T-cell (primary cell): ENCODE data around the gene METTL5. TPM values are rescaled to one million over a fixed set of nuclear protein-coding genes. Genes with fewer than 3 reads are reported as not detected.
"Not testable (repeated sequence)": the region's sequence is repeated elsewhere in the genome, so short reads cannot be mapped to it uniquely, and the experiment has no call there.

ENCODE experiments used
- ATAC-seq, 4 experiments: fragments of 200-7000 bp in 3 of 4; fragments of 150-1000 bp in 1 of 4; cut with Tn5 transposase; replicated peaks in 1 of 4; 1 replicate in 3 of 4; 2 replicates in 1 of 4; pipeline ENCODE4 v1.10.0; 2021; ENCODE audit warnings: moderate library complexity in 3 of 4, mild to moderate bottlenecking in 2 of 4, moderate number of reproducible peaks in 1 of 4
- CTCF ChIA-PET, 2 donors: fragments of 300-600 bp; sonication (Branson Sonifier 250); formaldehyde crosslinking; loops; one replicate each; lab custom pipeline; 2022; ENCODE audit warnings: antibody characterized with exemption in 2 of 2; lab: Charles Lee
- POLR2A ChIA-PET, 2 donors: fragments of 300-600 bp; sonication (Branson Sonifier 250); formaldehyde crosslinking; loops; one replicate each; lab custom pipeline; 2022; ENCODE audit warnings: antibody characterized with exemption in 2 of 2; lab: Charles Lee
- DNase-seq, 35 experiments: peaks; one replicate each; pipeline versions ENCODE4 v3.0.0 to v3.0.0-alpha.2; 2013 to 2023
- H3K27ac ChIP-seq: one replicate; pipeline ENCODE4 v1.5.1; 2013; ENCODE audit warnings: low read length
- H3K27me3 ChIP-seq, 2 experiments: replicated peaks in 1 of 2; 1 replicate in 1 of 2; 2 replicates in 1 of 2; pipeline versions ENCODE4 v1.6.1 to v1.7.0; 2013; ENCODE audit warnings: low read length in 1 of 2, mixed read lengths in 1 of 2; ENCODE audit not compliant: control insufficient read depth in 2 of 2, insufficient read depth in 2 of 2; ENCODE audit errors: extremely low read depth in 1 of 2
- H3K36me3 ChIP-seq, 2 donors: 1 replicate in 1 of 2; 2 replicates in 1 of 2; pipeline versions ENCODE4 v1.6.1 to v1.7.0; 2013; ENCODE audit warnings: low read length in 1 of 2; ENCODE audit not compliant: control insufficient read depth in 2 of 2, insufficient read depth in 1 of 2; ENCODE audit errors: extremely low read depth in 1 of 2
- H3K4me1 ChIP-seq, 2 experiments: 1 replicate in 1 of 2; 2 replicates in 1 of 2; pipeline versions ENCODE4 v1.6.1 to v1.7.0; 2013; ENCODE audit warnings: low read length in 2 of 2, mixed read lengths in 1 of 2; ENCODE audit not compliant: insufficient read depth in 2 of 2, control insufficient read depth in 1 of 2; ENCODE audit errors: extremely low read depth in 1 of 2
- H3K4me3 ChIP-seq, 2 donors: 1 replicate in 1 of 2; 2 replicates in 1 of 2; pipeline versions ENCODE4 v1.5.1 to v1.7.0; 2013; ENCODE audit warnings: mild to moderate bottlenecking in 2 of 2, low read length in 1 of 2, moderate library complexity in 1 of 2; ENCODE audit not compliant: control insufficient read depth in 1 of 2; ENCODE audit errors: extremely low read depth in 1 of 2
- H3K9me3 ChIP-seq: 2 replicates; pipeline ENCODE4 v1.7.0; 2013
- H3K27ac Mint-ChIP-seq, 2 donors: one replicate each; pipeline ENCODE4 v1.8.0; 2020 to 2021; ENCODE audit warnings: mild to moderate bottlenecking in 2 of 2, mixed read lengths in 2 of 2
- H3K27me3 Mint-ChIP-seq, 2 donors: one replicate each; pipeline ENCODE4 v1.8.0; 2021 to 2022; ENCODE audit warnings: mixed read lengths in 2 of 2
- H3K36me3 Mint-ChIP-seq: one replicate; pipeline ENCODE4 v1.8.0; 2021; ENCODE audit warnings: mixed read lengths
- H3K4me1 Mint-ChIP-seq, 3 donors: one replicate each; pipeline ENCODE4 v1.8.0; 2020 to 2022; ENCODE audit warnings: mixed read lengths in 3 of 3, mild to moderate bottlenecking in 1 of 3
- H3K4me3 Mint-ChIP-seq, 3 donors: one replicate each; pipeline ENCODE4 v1.8.0; 2020 to 2022; ENCODE audit warnings: mild to moderate bottlenecking in 3 of 3, mixed read lengths in 3 of 3, moderate library complexity in 3 of 3
- H3K9me3 Mint-ChIP-seq, 3 donors: one replicate each; pipeline ENCODE4 v1.8.0; 2020 to 2022; ENCODE audit warnings: mixed read lengths in 3 of 3
- WGBS: methylation state at CpG from one replicate; pipeline ENCODE4 v1.1.5; 2013; ENCODE audit warnings: missing lambda C conversion rate; ENCODE audit not compliant: insufficient coverage; 5-methylcytosine and 5-hydroxymethylcytosine counted together
- total RNA-seq, 35 experiments: library from RNA in 6 of 35; stranded (reverse) in 6 of 35; fragments of 120-200 nt in 1 of 35; gene quantifications; one replicate each; pipeline versions ENCODE4 v1.2.1 to v1.2.4 and lab custom pipeline; 2013 to 2026

The METTL5 gene
- total RNA-seq, 5 donors from 2014 or later (not counting 1 experiment from before 2014, with no cell fraction given) = 27.3 to 45.8 (median 41.0) TPM

DNA sequence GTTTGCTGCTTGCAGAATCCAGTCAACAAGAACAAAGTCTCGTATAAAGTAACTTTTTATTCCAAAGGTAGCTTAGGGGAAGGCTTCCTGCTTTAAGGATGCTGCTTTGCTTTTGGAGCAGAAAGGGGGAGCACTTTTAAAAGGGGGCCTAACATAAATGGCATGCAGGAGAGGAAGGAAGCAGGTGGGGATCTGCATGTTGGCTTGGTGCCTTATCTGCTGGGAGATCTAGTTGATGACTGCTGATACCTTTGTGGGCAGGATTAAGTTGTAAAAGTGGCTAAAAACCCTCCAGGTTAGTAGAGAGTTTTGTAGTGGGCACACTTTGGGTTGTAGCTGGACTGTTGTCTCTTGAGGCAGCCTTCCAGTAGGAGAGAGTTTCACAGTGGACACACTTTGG is 25.0 kb upstream of the METTL5 start:
- no peak for DNase-seq
- H3K27ac ChIP-seq = no peak overlapping the region
- H3K36me3 Mint-ChIP-seq = peaks cover 36% of the 10 kb centered on the region
- ChIA-PET POLR2A (no interaction called here), CTCF (no interaction called here)
- H3K4me3 Mint-ChIP-seq = no peak overlapping the region
- no peaks in the 10 kb centered on the region for H3K9me3 ChIP-seq
- no peaks in the 10 kb centered on the region for H3K9me3 Mint-ChIP-seq
- no peaks in the 10 kb centered on the region for H3K27me3 ChIP-seq
- peaks cover 55 to 58% (median 56%) of the 10 kb centered on the region in 3 donors for H3K4me1 Mint-ChIP-seq
- ATAC-seq = no peak
- WGBS = 100% methylated on average over 1 of the region's 1 CpG
- peak overlapping the region in 1 of 2 donors; percentile 48 for H3K27ac Mint-ChIP-seq
- H3K4me3 ChIP-seq = no peak overlapping the region
- peaks cover 0 to 4% of the 10 kb centered on the region in 2 experiments for H3K4me1 ChIP-seq
- H3K27me3 Mint-ChIP-seq = no peaks in the 10 kb centered on the region
- no peaks in the 10 kb centered on the region for H3K36me3 ChIP-seq

DNA sequence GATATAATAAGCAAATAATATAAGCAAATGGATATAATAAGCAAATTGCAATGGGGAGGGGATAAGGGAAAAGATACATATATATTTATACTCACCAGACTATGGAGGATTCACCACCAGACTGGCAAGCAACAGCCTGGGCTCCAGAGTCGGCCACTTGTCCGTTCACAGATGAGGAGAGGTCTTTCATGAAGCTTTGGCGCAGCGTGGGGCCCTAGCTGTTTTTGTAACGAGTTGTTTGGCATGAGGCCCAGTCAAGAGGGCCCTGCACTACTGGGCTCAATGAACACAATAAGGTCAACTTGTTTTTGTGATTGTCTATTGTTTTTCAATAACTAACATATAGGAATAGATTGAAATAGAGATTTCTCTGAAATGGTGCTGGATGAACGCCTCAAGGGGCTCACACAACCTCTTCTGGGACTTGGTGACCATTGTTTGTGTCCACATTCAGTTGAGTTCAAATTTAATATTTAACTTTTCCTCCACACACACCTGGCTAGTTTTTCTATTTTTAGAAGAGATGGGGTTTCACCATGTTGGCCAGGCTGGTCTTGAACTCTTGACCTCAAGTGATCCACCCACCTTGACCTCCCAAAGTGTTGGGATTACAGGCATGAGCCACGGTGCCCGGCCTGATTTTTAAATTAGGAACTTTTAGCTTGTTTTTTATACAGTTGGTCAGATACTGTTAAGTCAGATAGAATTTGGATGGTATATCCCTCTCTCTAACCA is 24.4 kb upstream of the METTL5 start:
- H3K27ac ChIP-seq, H3K4me3 ChIP-seq, H3K27me3 ChIP-seq, DNase-seq, POLR2A ChIA-PET, H3K27me3 Mint-ChIP-seq, H3K36me3 ChIP-seq, H3K9me3 ChIP-seq, ATAC-seq, H3K4me3 Mint-ChIP-seq, H3K9me3 Mint-ChIP-seq, H3K27ac Mint-ChIP-seq, H3K4me1 ChIP-seq: not testable (repeated sequence)
- WGBS = 94% methylated on average over 3 of the region's 8 CpGs
- CTCF ChIA-PET = interaction anchor here in 1 of 2 donors (0.6 kb wide), 1 partner anchor 1829 kb away, joined by 3 read pairs; no protein-coding TSS in a partner anchor
- H3K36me3 Mint-ChIP-seq = peaks cover 39% of the 10 kb centered on the region
- H3K4me1 Mint-ChIP-seq = peaks cover 60 to 64% (median 60%) of the 10 kb centered on the region in 3 donors

DNA sequence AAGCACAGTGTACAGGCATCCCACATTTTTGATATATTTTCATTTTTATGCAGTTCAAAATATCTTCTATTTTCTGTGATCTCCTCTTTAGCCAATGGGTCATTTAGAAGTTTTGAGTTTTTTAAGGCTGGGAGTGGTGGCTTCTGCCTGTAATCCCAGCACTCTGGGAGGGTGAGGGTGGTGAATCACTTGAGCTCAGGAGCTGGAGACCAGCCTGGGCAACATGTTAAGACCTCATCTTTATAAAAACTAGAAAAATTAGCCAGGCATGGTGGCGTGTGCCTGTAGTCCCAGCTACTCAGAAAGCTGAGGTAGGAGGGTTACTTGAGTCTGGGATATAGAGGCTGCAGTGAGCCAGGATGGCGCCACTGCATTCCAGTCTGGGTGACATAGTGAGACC is 20.3 kb upstream of the METTL5 start:
- CTCF ChIA-PET = interaction anchor here in 1 of 2 donors (0.6 kb wide), 1 partner anchor 9 kb away, joined by 3 read pairs; no protein-coding TSS in a partner anchor
- no peak overlapping the region for H3K27ac Mint-ChIP-seq

DNA sequence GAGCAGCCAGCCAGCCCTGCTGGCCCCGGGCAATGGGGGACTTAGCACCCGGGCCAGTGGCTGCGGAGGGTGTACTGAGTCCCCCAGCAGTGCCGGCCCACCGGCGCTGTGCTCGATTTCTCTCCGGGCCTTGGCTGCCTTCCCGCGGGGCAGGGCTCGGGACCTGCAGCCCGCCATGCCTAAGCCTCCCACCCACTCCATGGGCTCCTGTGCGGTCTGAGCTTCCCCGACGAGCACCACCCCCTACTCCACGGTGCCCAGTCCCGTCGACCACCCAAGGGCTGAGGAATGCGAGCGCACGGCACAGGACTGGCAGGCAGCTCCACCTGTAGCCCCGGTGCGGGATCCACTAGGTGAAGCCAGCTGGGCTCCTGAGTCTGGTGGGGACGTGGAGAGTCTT is 16.9 kb upstream of the METTL5 start:
- ATAC-seq, H3K4me3 ChIP-seq, H3K27me3 ChIP-seq, H3K27ac Mint-ChIP-seq, H3K36me3 ChIP-seq, H3K4me3 Mint-ChIP-seq, H3K9me3 Mint-ChIP-seq, POLR2A ChIA-PET, DNase-seq, H3K4me1 ChIP-seq, H3K9me3 ChIP-seq, H3K27ac ChIP-seq, H3K27me3 Mint-ChIP-seq: not testable (repeated sequence)
- H3K36me3 Mint-ChIP-seq = peaks cover 25% of the 10 kb centered on the region
- CTCF ChIA-PET = interaction anchor here in 1 of 2 donors (0.8 kb wide), 1 partner anchor 38 kb away, joined by 3 read pairs; no protein-coding TSS in a partner anchor
- 97% methylated on average over 6 of the region's 24 CpGs for whole genome bisulfite sequencing
- peaks cover 61 to 69% (median 66%) of the 10 kb centered on the region in 3 donors for H3K4me1 Mint-ChIP-seq

More for the DNA sequence above, 20.3 kb upstream of the METTL5 start:
- Histone ChIP-seq H3K9me3 (no peaks in the 10 kb centered on the region), H3K4me3 (no peak overlapping the region), H3K36me3 (no peaks in the 10 kb centered on the region), H3K27me3 (no peaks in the 10 kb centered on the region), H3K27ac (no peak overlapping the region), H3K4me1 (peaks cover 0 to 9% of the 10 kb centered on the region in 2 experiments)
- Mint-ChIP-seq H3K9me3 (no peaks in the 10 kb centered on the region), H3K36me3 (peaks cover 37% of the 10 kb centered on the region), H3K4me3 (no peak overlapping the region), H3K27me3 (no peaks in the 10 kb centered on the region), H3K4me1 (peaks cover 60 to 68% (median 63%) of the 10 kb centered on the region in 3 donors)
- POLR2A ChIA-PET = interaction anchor here in 1 of 2 donors (0.6 kb wide), 1 partner anchor 54 kb away, joined by 5 read pairs; no protein-coding TSS in a partner anchor
- no peak for ATAC-seq
- no peak for DNase-seq
- no CpG with 5 or more reads among the region's 2 CpGs for WGBS

DNA sequence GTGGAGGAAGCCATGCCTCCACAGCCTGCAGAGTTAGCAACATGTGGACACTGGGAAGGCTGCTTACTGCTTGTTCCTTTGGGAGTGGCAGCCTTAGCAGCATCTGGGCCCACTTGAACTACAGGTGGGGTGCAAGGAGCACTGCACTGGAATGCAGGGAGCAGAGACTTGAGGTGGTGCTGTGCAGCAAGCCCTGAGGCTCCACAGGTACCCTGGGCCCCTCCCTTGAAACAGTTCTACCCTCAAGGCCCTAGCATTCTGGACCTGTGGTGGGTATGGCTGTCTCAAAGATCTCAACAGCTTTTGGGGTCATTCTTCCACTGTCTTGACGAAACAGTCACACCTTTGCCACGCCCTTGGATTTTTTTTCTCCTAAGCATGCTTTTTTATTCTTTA is 16.0 kb upstream of the METTL5 start:
- Histone ChIP-seq H3K9me3 (no peaks in the 10 kb centered on the region), H3K27me3 (no peaks in the 10 kb centered on the region), H3K36me3 (no peaks in the 10 kb centered on the region), H3K4me1 (peaks cover 0 to 4% of the 10 kb centered on the region in 2 experiments), H3K27ac (no peak overlapping the region), H3K4me3 (no peak overlapping the region)
- Mint-ChIP-seq H3K27me3 (no peaks in the 10 kb centered on the region), H3K9me3 (no peaks in the 10 kb centered on the region), H3K4me3 (no peak overlapping the region), H3K36me3 (peaks cover 20% of the 10 kb centered on the region), H3K4me1 (peaks cover 60 to 67% (median 60%) of the 10 kb centered on the region in 3 donors), H3K27ac (no peak overlapping the region)
- ChIA-PET CTCF (no interaction called here), POLR2A (no interaction called here)
- DNase-seq (no peak), ATAC-seq (no peak)
- WGBS = no CpG with 5 or more reads among the region's 2 CpGs

GRCh38 chr2:169839954-169840746 is 15.4 kb upstream of the METTL5 start:
- Histone ChIP-seq H3K36me3 (no peaks in the 10 kb centered on the region), H3K4me1 (peaks cover 0 to 4% of the 10 kb centered on the region in 2 experiments), H3K9me3 (no peaks in the 10 kb centered on the region), H3K4me3 (no peak overlapping the region), H3K27me3 (no peaks in the 10 kb centered on the region), H3K27ac (no peak overlapping the region)
- Mint-ChIP-seq H3K27me3 (no peaks in the 10 kb centered on the region), H3K4me1 (peaks cover 58 to 70% (median 61%) of the 10 kb centered on the region in 3 donors), H3K4me3 (no peak overlapping the region), H3K27ac (peak overlapping the region in 1 of 2 donors; percentile 22), H3K36me3 (peaks cover 20% of the 10 kb centered on the region), H3K9me3 (no peaks in the 10 kb centered on the region)
- DNase-seq = no peak
- ChIA-PET POLR2A (no interaction called here), CTCF (no interaction called here)
- ATAC-seq = no peak
- 93% methylated on average over 4 of the region's 10 CpGs for WGBS
